OCI-LY1 (cell line): Measurements from ENCODE around the gene ANO2.

ENCODE experiments used
- CTCF ChIP-seq: fragments of 200-600 bp; sonication (generic), shearing (Covaris generic); IDR thresholded peaks from 2 replicates; pipeline ENCODE4 v1.5.1; 2017; ENCODE audit warnings: mild to moderate bottlenecking, antibody characterized with exemption, low read length, moderate library complexity, mixed read lengths
- EZH2 ChIP-seq: fragments of 200-600 bp; sonication (generic), shearing (Covaris generic); IDR thresholded peaks from 2 replicates; pipeline ENCODE4 v1.8.0; 2017; ENCODE audit warnings: borderline replicate concordance, mixed run types, mild to moderate bottlenecking, antibody characterized with exemption, low read length, moderate library complexity, mixed read lengths

GRCh38 chr12:5654019-5654418 is 291.0 kb downstream of the ANO2 start:
- TF ChIP-seq CTCF (no peak), EZH2 (no peak)
